Activated CD8-positive, alpha-beta T cell treated with anti-CD3 and anti-CD28 coated beads, Interleukin-2, amount 10 ng/mL, durations not matched to agents 7 days and 5 days (primary cell): ENCODE measurements around the gene TMEM132A. TPM values are rescaled to one million over a fixed set of nuclear protein-coding genes. Genes with fewer than 3 reads are reported as not detected.

ENCODE experiments used
- ATAC-seq: fragments of 150-1000 bp; cut with Tn5 transposase; one replicate; pipeline ENCODE4 v1.10.0; 2021; ENCODE audit warnings: moderate library complexity
- CTCF ChIA-PET: fragments of 350-600 bp; sonication (Branson Sonifier 250); formaldehyde crosslinking; loops from one replicate; lab custom pipeline; 2021; ENCODE audit warnings: antibody characterized with exemption; lab: Charles Lee
- POLR2A ChIA-PET: fragments of 350-600 bp; sonication (Branson Sonifier 250); formaldehyde crosslinking; loops from one replicate; lab custom pipeline; 2021; ENCODE audit warnings: antibody characterized with exemption; lab: Charles Lee
- DNase-seq: peaks from one replicate; pipeline ENCODE4 v3.0.0-alpha.2; 2020
- H3K27ac Mint-ChIP-seq: one replicate; pipeline ENCODE4 v1.8.0; 2021; ENCODE audit warnings: mild to moderate bottlenecking, mixed read lengths
- H3K27me3 Mint-ChIP-seq: one replicate; pipeline ENCODE4 v1.8.0; 2021; ENCODE audit warnings: low read depth, mixed read lengths
- H3K36me3 Mint-ChIP-seq: one replicate; pipeline ENCODE4 v1.8.0; 2021; ENCODE audit warnings: low read depth, mixed read lengths
- H3K4me1 Mint-ChIP-seq: one replicate; pipeline ENCODE4 v1.8.0; 2021; ENCODE audit warnings: low read depth, mixed read lengths
- H3K4me3 Mint-ChIP-seq: one replicate; pipeline ENCODE4 v1.8.0; 2021; ENCODE audit warnings: mild to moderate bottlenecking, mixed read lengths
- H3K9me3 Mint-ChIP-seq: one replicate; pipeline ENCODE4 v1.8.0; 2022; ENCODE audit warnings: mixed read lengths; ENCODE audit not compliant: insufficient read depth
- total RNA-seq, 2 experiments: library from RNA; stranded (reverse); gene quantifications; one replicate each; pipeline ENCODE4 v1.2.3, GENCODE V29; 2021

The TMEM132A gene
- total RNA-seq, 2 experiments from 2014 or later, result 0.37 to 0.47 TPM

- CTCF ChIA-PET, result interaction anchor here (0.9 kb wide), 1 partner anchor 189 kb away, joined by 3 read pairs; no protein-coding TSS in a partner anchor
- ATAC-seq (no peak), DNase-seq (no peak)
- H3K36me3 Mint-ChIP-seq, result no peaks in the 10 kb centered on the region
- no peaks in the 10 kb centered on the region for H3K9me3 Mint-ChIP-seq
- H3K27ac Mint-ChIP-seq, result peak overlapping the region; percentile 27
- POLR2A ChIA-PET, result no interaction called here
- H3K4me3 Mint-ChIP-seq, result no peak overlapping the region
- H3K27me3 Mint-ChIP-seq, result no peaks in the 10 kb centered on the region
- H3K4me1 Mint-ChIP-seq, result peaks cover 8% of the 10 kb centered on the region
Observed at GRCh38 chr11:60941371-60942119, 17.3 kb downstream of the TMEM132A start.

GRCh38 chr11:60942219-60942618 is 18.0 kb downstream of the TMEM132A start:
- Mint-ChIP-seq H3K27ac (no peak overlapping the region), H3K4me1 (peaks cover 8% of the 10 kb centered on the region), H3K27me3 (no peaks in the 10 kb centered on the region), H3K9me3 (no peaks in the 10 kb centered on the region), H3K4me3 (no peak overlapping the region), H3K36me3 (no peaks in the 10 kb centered on the region)
- DNase-seq, result no peak
- ATAC-seq, result no peak
- ChIA-PET CTCF (interaction anchor here (0.9 kb wide), 1 partner anchor 188 kb away, joined by 3 read pairs; no protein-coding TSS in a partner anchor), POLR2A (interaction anchor here (1.1 kb wide), 1 partner anchor 52 kb away, joined by 3 read pairs; no protein-coding TSS in a partner anchor)

- no peak overlapping the region for H3K4me3 Mint-ChIP-seq
- DNase-seq, result no peak
- POLR2A ChIA-PET, result interaction anchor here (0.6 to 1.1 kb wide), 2 partner anchors 51 to 406 kb away, joined by 3 read pairs; no protein-coding TSS in a partner anchor
Observed at GRCh38 chr11:60942970-60943565, 18.8 kb downstream of the TMEM132A start.

GRCh38 chr11:60944490-60945294 is 20.4 kb downstream of the TMEM132A start:
- peaks cover 3% of the 10 kb centered on the region for H3K27me3 Mint-ChIP-seq
- POLR2A ChIA-PET, result no interaction called here

More at GRCh38 chr11:60942970-60943565, 18.8 kb downstream of the TMEM132A start:
- no peak overlapping the region for H3K27ac Mint-ChIP-seq
- no peaks in the 10 kb centered on the region for H3K27me3 Mint-ChIP-seq
- no peaks in the 10 kb centered on the region for H3K36me3 Mint-ChIP-seq
- H3K9me3 Mint-ChIP-seq, result no peaks in the 10 kb centered on the region
- CTCF ChIA-PET, result interaction anchor here (0.8 to 0.9 kb wide), 2 partner anchors 27 to 46 kb away, joined by 3 read pairs; no protein-coding TSS in a partner anchor
- peaks cover 8% of the 10 kb centered on the region for H3K4me1 Mint-ChIP-seq
- ATAC-seq, result no peak

GRCh38 chr11:60945295-60945667 is 21.0 kb downstream of the TMEM132A start:
- peaks cover 12% of the 10 kb centered on the region for H3K4me1 Mint-ChIP-seq
- no peak for ATAC-seq
- POLR2A ChIA-PET, result no interaction called here
- no peak overlapping the region for H3K27ac Mint-ChIP-seq
- CTCF ChIA-PET, result interaction anchor here (1.4 to 2.0 kb wide), 2 partner anchors 20 to 30 kb away, joined by 3 to 9 read pairs; no protein-coding TSS in a partner anchor
- H3K9me3 Mint-ChIP-seq, result no peaks in the 10 kb centered on the region
- H3K36me3 Mint-ChIP-seq, result no peaks in the 10 kb centered on the region
- DNase-seq, result no peak
- peaks cover 7% of the 10 kb centered on the region for H3K27me3 Mint-ChIP-seq
- H3K4me3 Mint-ChIP-seq, result no peak overlapping the region

More at GRCh38 chr11:60944490-60945294, 20.4 kb downstream of the TMEM132A start:
- Mint-ChIP-seq H3K9me3 (no peaks in the 10 kb centered on the region), H3K36me3 (no peaks in the 10 kb centered on the region), H3K4me1 (peaks cover 10% of the 10 kb centered on the region), H3K27ac (no peak overlapping the region), H3K4me3 (no peak overlapping the region)
- DNase-seq (no peak), ATAC-seq (no peak)
- CTCF ChIA-PET, result interaction anchor here (1.1 to 2.0 kb wide), 3 partner anchors 20 to 242 kb away, joined by 3 to 9 read pairs (median 3); no protein-coding TSS in a partner anchor

- no peak for DNase-seq
- Mint-ChIP-seq H3K4me3 (no peak overlapping the region), H3K36me3 (no peaks in the 10 kb centered on the region), H3K4me1 (peaks cover 11% of the 10 kb centered on the region), H3K9me3 (no peaks in the 10 kb centered on the region), H3K27me3 (peaks cover 7% of the 10 kb centered on the region), H3K27ac (no peak overlapping the region)
- POLR2A ChIA-PET, result no interaction called here
- CTCF ChIA-PET, result no interaction called here
- no peak for ATAC-seq
Observed at GRCh38 chr11:60946601-60947264, 22.5 kb downstream of the TMEM132A start.

GRCh38 chr11:60947700-60948099 is 23.4 kb downstream of the TMEM132A start:
- DNase-seq, result no peak
- H3K27me3 Mint-ChIP-seq, result peaks cover 10% of the 10 kb centered on the region
- H3K4me1 Mint-ChIP-seq, result peaks cover 18% of the 10 kb centered on the region
- no peak for ATAC-seq
- no peaks in the 10 kb centered on the region for H3K9me3 Mint-ChIP-seq
- H3K4me3 Mint-ChIP-seq, result no peak overlapping the region
- POLR2A ChIA-PET, result no interaction called here
- no peaks in the 10 kb centered on the region for H3K36me3 Mint-ChIP-seq
- no peak overlapping the region for H3K27ac Mint-ChIP-seq
- CTCF ChIA-PET, result interaction anchor here (1.0 to 1.8 kb wide), 2 partner anchors 18 to 32 kb away, joined by 3 to 5 read pairs; no protein-coding TSS in a partner anchor

- no peaks in the 10 kb centered on the region for H3K36me3 Mint-ChIP-seq
Observed at GRCh38 chr11:60948250-60948649, 24.0 kb downstream of the TMEM132A start.

GRCh38 chr11:60950024-60950423 is 25.8 kb downstream of the TMEM132A start:
- H3K27ac Mint-ChIP-seq, result no peak overlapping the region
- ATAC-seq (no peak), DNase-seq (no peak)
- peaks cover 23% of the 10 kb centered on the region for H3K4me1 Mint-ChIP-seq
- CTCF ChIA-PET, result interaction anchor here (0.8 to 1.4 kb wide), 4 partner anchors 20 to 237 kb away, joined by 3 to 4 read pairs (median 4); no protein-coding TSS in a partner anchor
- peaks cover 19% of the 10 kb centered on the region for H3K27me3 Mint-ChIP-seq
- no peaks in the 10 kb centered on the region for H3K36me3 Mint-ChIP-seq
- no peaks in the 10 kb centered on the region for H3K9me3 Mint-ChIP-seq
- H3K4me3 Mint-ChIP-seq, result no peak overlapping the region
- POLR2A ChIA-PET, result interaction anchor here (1.0 kb wide), 1 partner anchor 36 kb away, joined by 3 read pairs; no protein-coding TSS in a partner anchor

More at GRCh38 chr11:60948250-60948649, 24.0 kb downstream of the TMEM132A start:
- H3K4me1 Mint-ChIP-seq, result peaks cover 23% of the 10 kb centered on the region
- DNase-seq (no peak), ATAC-seq (no peak)
- ChIA-PET CTCF (interaction anchor here (1.0 to 1.8 kb wide), 2 partner anchors 17 to 33 kb away, joined by 3 to 5 read pairs; no protein-coding TSS in a partner anchor), POLR2A (no interaction called here)
- H3K27me3 Mint-ChIP-seq, result peaks cover 14% of the 10 kb centered on the region
- H3K9me3 Mint-ChIP-seq, result no peaks in the 10 kb centered on the region
- no peak overlapping the region for H3K27ac Mint-ChIP-seq
- H3K4me3 Mint-ChIP-seq, result no peak overlapping the region

GRCh38 chr11:60950933-60951605 is 26.8 kb downstream of the TMEM132A start:
- peak; percentile 35 for DNase-seq
- Mint-ChIP-seq H3K4me1 (peaks cover 23% of the 10 kb centered on the region), H3K36me3 (no peaks in the 10 kb centered on the region), H3K9me3 (no peaks in the 10 kb centered on the region), H3K27ac (no peak overlapping the region), H3K4me3 (no peak overlapping the region), H3K27me3 (peaks cover 19% of the 10 kb centered on the region)
- CTCF ChIA-PET, result interaction anchor here (1.0 to 1.4 kb wide), 3 partner anchors 19 to 236 kb away, joined by 3 to 4 read pairs (median 4); no protein-coding TSS in a partner anchor
- POLR2A ChIA-PET, result interaction anchor here (0.6 to 0.8 kb wide), 4 partner anchors 8 to 23 kb away, joined by 3 to 4 read pairs (median 4); no protein-coding TSS in a partner anchor
- ATAC-seq, result peak; percentile 58
